AG20443 (cell line): ENCODE results near the gene HLA-G.
"Not testable (repeated sequence)": the region's sequence is repeated elsewhere in the genome, so short reads cannot be mapped to it uniquely, and the experiment has no call there.

Experiments
- DNase-seq: peaks from one replicate; pipeline ENCODE4 v3.0.0; 2012; ENCODE audit warnings: low spot score, mixed read lengths

Gene HLA-G

GRCh38 chr6:29872791-29873190 is 45.2 kb downstream of the HLA-G start:
- no peak for DNase-seq

GRCh38 chr6:29875257-29875656 is 47.6 kb downstream of the HLA-G start:
- DNase-seq: no peak

- DNase-seq: not testable (repeated sequence)
Measured at GRCh38 chr6:29875734-29876133, 48.1 kb downstream of the HLA-G start.
